Aorta (tissue), 5 donors: Measurements from ENCODE around the gene CLDN22. TPM values are rescaled to one million over a fixed set of nuclear protein-coding genes. Genes with fewer than 3 reads are reported as not detected.

Source experiments
- ATAC-seq: fragments of 200-7000 bp; cut with Tn5 transposase; one replicate; pipeline ENCODE4 v1.9.1; 2022; ENCODE audit warnings: moderate library complexity; ENCODE audit not compliant: low FRiP score
- DNase-seq, 2 donors: peaks; one replicate each; pipeline ENCODE4 v3.0.0-alpha.2; 2020
- H3K27ac ChIP-seq, 2 donors: one replicate each; pipeline ENCODE4 v1.5.1; 2013; ENCODE audit warnings: low read length in 2 of 2, mild to moderate bottlenecking in 2 of 2, moderate library complexity in 2 of 2, control low read depth in 1 of 2, inconsistent platforms in 1 of 2, low read depth in 1 of 2
- H3K27me3 ChIP-seq, 2 donors: one replicate each; pipeline ENCODE4 v1.6.1; 2013; ENCODE audit warnings: control low read depth in 1 of 2, low read length in 1 of 2, mild to moderate bottlenecking in 1 of 2, moderate library complexity in 1 of 2; ENCODE audit not compliant: insufficient read depth in 2 of 2, control insufficient read depth in 1 of 2
- H3K36me3 ChIP-seq, 2 donors: one replicate each; pipeline ENCODE4 v1.6.1; 2013; ENCODE audit warnings: control low read depth in 1 of 2, low read length in 1 of 2, mild to moderate bottlenecking in 1 of 2; ENCODE audit not compliant: insufficient read depth in 2 of 2, control insufficient read depth in 1 of 2
- H3K4me1 ChIP-seq, 2 donors: one replicate each; pipeline ENCODE4 v1.6.1; 2013; ENCODE audit warnings: low read length in 2 of 2, control low read depth in 1 of 2, mild to moderate bottlenecking in 1 of 2, moderate library complexity in 1 of 2; ENCODE audit not compliant: insufficient read depth in 2 of 2, control insufficient read depth in 1 of 2
- H3K4me3 ChIP-seq, 2 donors: one replicate each; pipeline ENCODE4 v1.5.1; 2013; ENCODE audit warnings: low read length in 2 of 2, control low read depth in 1 of 2, mild to moderate bottlenecking in 1 of 2
- H3K9me3 ChIP-seq: one replicate; pipeline ENCODE4 v1.6.1; 2013; ENCODE audit warnings: mild to moderate bottlenecking, low read length; ENCODE audit not compliant: control insufficient read depth
- WGBS, 2 donors: extraction: QIAGEN DNeasy Blood & Tissue Kit; methylation state at CpG; one replicate each; pipeline ENCODE4 v1.1.7; 2013; 5-methylcytosine and 5-hydroxymethylcytosine counted together
- intact Hi-C, 2 donors: fragments of 100-400 bp; cut with DNase I; formaldehyde crosslinking; loops; one replicate each; pipeline versions ENCODE4 v1.14.2 to v1.15.0; 2022
- polyA plus RNA-seq, 2 donors: library from polyadenylated mRNA; stranded (reverse); fragments of 200-250 nt; gene quantifications; one replicate each; pipeline ENCODE4 v1.2.3, GENCODE V29; 2013
- total RNA-seq, 2 donors: library from RNA; stranded (reverse); fragmentation: NEBNext Ultra II Directional; extraction: Animal tissue kit (Norgen Biotek cat#: 25700); gene quantifications; one replicate each; pipeline ENCODE4 v1.2.1, GENCODE V29; 2021
- donor health status: healthy with polysubstance abuse.
- donor health status: Bipolar disorder and iron deficiency.
- donor health status: DM: no; HTN: no; CAD: no.
- donor health status: DM: no; HTN: no; CAD: no.
- donor health status: DM: yes; HTN: yes; CAD: no.

The CLDN22 gene
- total and polyA plus RNA-seq, 4 donors: not detected

DNA sequence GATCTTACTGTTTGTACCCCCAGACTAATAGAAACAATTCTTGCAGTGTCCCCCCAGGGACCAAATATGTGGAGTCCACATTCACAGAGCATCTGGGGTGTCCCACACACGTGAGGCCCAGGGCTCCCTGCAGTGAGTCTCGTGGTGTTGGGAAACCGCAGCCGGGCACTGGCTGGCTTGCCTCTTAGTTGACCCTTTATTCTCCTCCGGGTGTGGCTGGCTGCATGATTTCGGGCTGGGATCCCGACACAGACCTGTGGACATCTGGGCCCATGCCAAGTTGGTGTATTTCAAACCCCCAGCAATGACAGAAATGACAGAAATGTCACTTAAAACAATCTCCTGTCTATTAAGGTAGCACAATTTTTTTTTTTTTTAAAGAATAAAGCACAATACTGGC lies 17.8 kb upstream of the CLDN22 start:
- Histone ChIP-seq H3K27ac (no peak overlapping the region), H3K9me3 (no peaks in the 10 kb centered on the region), H3K4me1 (no peaks in the 10 kb centered on the region), H3K36me3 (no peaks in the 10 kb centered on the region), H3K4me3 (no peak overlapping the region), H3K27me3 (no peaks in the 10 kb centered on the region)
- no peak for ATAC-seq
- intact Hi-C loops: no loop called here
- WGBS, 2 donors: 83 to 85% methylated on average over 7 of the region's 7 CpGs
- no peak for DNase-seq

DNA sequence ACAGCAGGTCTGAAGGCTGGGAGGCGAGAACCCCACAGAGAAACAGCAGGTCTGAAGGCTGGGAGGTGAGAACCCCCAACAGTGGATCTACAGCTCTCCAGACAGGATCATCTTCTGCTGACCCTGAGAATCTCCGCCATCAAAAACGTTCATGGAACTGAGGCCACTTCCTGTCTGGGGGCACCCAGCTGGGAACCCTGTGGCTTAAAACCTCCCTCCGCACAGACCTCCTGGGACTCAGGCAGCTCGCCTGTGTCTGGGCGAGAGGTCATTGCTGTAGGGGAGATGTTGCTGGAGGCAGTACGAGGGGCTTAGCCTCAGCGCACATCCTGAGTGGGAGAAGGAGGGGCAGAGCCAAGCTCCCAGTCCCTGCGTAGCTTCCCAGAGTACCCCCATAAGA lies 17.3 kb upstream of the CLDN22 start:
- Histone ChIP-seq H3K27ac (no peak overlapping the region), H3K36me3 (no peaks in the 10 kb centered on the region), H3K4me1 (no peaks in the 10 kb centered on the region), H3K4me3 (no peak overlapping the region), H3K9me3 (no peaks in the 10 kb centered on the region), H3K27me3 (no peaks in the 10 kb centered on the region)
- WGBS, 2 donors: 86 to 90% methylated on average over 9 of the region's 9 CpGs
- intact Hi-C loops: no loop called here
- no peak for DNase-seq
- no peak for ATAC-seq

DNA sequence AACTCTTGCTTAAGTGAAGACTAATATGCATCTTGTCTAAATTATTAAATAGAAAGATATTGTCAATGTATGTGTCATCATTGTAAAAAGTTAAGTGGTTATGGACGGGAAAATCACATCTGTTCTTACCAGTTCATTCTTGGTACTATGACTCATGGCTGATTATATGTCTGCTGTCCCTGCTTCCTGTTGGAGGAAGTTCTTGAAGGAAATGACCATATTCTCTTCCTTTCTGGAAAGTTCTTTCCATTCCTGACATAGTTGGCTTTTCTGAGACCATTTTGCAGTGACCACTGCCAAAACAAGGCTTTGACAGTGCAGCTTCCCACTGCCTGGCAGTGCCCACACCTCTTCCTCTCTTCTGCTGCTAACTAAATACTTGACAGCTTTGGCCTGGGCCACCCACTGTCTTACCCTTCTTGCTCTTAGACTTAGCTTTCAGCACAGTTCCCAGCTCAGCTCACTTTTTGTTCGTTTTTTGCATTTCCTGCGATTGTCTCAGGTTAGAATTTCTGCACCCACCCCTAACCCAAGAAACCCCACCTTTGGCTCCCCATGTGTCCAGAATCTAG lies 15.4 kb upstream of the CLDN22 start:
- H3K27me3 ChIP-seq: no peaks in the 10 kb centered on the region
- H3K27ac ChIP-seq: no peak overlapping the region
- intact Hi-C loops: no loop called here
- 59 to 63% methylated on average over 3 of the region's 3 CpGs for WGBS, 2 donors
- ATAC-seq (no peak), DNase-seq (no peak)
- H3K9me3 ChIP-seq: no peaks in the 10 kb centered on the region
- H3K4me1 ChIP-seq: no peaks in the 10 kb centered on the region
- no peaks in the 10 kb centered on the region for H3K36me3 ChIP-seq
- no peak overlapping the region for H3K4me3 ChIP-seq

DNA sequence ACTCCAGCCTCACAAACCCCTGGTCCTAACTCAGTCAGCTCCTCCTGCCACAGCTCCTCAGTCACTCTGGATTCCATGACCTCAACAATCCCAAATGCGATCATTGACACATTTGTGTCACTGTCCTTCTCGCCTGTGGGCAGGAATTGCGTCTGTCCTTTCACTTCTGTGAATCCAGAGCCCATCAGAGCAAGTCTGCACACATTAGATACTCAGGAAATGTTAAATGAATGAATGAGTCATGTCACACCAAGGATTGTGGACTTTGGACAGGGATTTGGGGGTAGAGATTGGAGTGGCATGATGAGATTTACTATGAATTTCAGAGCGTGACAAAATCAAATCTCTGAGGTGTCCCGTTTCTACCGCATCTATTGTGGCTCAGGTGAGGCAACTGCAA lies 13.9 kb upstream of the CLDN22 start:
- H3K4me3 ChIP-seq: no peak overlapping the region
- DNase-seq (no peak), ATAC-seq (no peak)
- H3K4me1 ChIP-seq: no peaks in the 10 kb centered on the region
- no peaks in the 10 kb centered on the region for H3K36me3 ChIP-seq
- WGBS, 2 donors: 77 to 81% methylated on average over 6 of the region's 6 CpGs
- intact Hi-C loops: no loop called here
- no peaks in the 10 kb centered on the region for H3K27me3 ChIP-seq
- no peaks in the 10 kb centered on the region for H3K9me3 ChIP-seq
- no peak overlapping the region for H3K27ac ChIP-seq

DNA sequence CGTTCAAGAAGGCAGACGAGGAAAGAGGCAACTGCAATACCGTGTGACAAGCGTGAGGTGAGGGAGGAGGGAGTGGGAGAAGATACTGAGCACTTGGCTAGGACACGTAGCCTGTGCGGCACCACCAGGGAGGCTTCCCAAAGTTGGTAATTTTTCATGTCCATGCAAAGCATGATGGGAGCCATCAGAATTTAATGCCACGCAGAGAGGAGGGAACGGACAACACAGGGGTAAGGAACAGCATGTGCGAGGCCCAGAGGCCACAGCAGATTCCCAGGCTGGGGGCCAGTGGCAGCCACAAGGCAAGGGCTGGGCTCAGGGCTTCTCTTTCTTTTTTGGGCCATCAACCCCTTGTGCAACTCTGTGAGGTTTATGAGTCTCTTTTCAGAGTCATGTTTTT lies 13.1 kb upstream of the CLDN22 start:
- no peak for DNase-seq
- intact Hi-C loops: no loop called here
- ATAC-seq: no peak
- WGBS, 2 donors: 93% methylated on average over 9 of the region's 9 CpGs
- Histone ChIP-seq H3K27ac (no peak overlapping the region), H3K4me1 (no peaks in the 10 kb centered on the region), H3K27me3 (no peaks in the 10 kb centered on the region), H3K36me3 (no peaks in the 10 kb centered on the region), H3K4me3 (no peak overlapping the region), H3K9me3 (peaks cover 2% of the 10 kb centered on the region)

DNA sequence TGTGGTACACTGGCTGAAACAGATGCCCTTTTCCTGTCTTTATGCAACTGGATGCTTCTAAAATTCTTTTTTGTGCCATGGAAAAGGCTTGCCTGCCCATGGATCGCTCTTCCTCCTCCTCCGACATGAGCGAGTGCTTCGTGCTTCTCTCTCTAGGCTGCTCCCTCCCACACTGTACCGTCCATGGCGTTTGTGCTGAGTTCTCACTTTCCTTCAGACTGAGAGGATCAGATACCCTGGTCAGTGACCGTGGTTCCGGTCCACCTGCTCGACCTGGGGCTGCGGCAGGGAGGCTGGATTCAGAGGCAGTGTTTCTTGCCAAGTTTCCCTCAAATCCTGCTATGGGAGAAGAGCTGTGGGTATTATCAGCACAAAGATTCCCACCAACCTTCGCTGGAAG lies 12.4 kb upstream of the CLDN22 start:
- no peaks in the 10 kb centered on the region for H3K36me3 ChIP-seq
- intact Hi-C loops: no loop called here
- no peaks in the 10 kb centered on the region for H3K27me3 ChIP-seq
- no peak overlapping the region for H3K4me3 ChIP-seq
- ATAC-seq (no peak), DNase-seq (no peak)
- peaks cover 2% of the 10 kb centered on the region for H3K9me3 ChIP-seq
- H3K4me1 ChIP-seq: no peaks in the 10 kb centered on the region
- H3K27ac ChIP-seq: no peak overlapping the region
- 81 to 87% methylated on average over 11 of the region's 11 CpGs for WGBS, 2 donors

DNA sequence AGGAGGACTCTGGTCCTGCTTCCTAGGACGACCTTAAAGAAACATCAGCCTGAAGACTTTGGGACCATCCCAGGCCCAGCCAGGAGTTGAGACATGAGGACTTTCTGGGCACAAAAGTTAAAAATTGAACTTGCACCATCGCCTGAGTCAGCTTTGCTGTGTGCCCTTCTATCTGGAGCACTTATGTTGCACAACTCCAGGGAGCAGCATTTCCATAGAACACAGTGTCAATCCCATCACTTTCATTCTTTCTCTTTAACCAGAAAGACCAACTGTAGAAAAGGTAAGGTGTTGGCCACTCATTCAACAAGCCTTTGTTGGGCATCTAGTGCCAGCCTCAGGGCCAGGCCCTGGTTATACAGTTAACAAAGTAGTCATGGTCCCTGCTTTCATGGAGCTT lies 10.8 kb upstream of the CLDN22 start:
- intact Hi-C loops: no loop called here
- Histone ChIP-seq H3K27ac (no peak overlapping the region), H3K4me1 (no peaks in the 10 kb centered on the region), H3K4me3 (no peak overlapping the region), H3K36me3 (no peaks in the 10 kb centered on the region), H3K9me3 (peaks cover 2% of the 10 kb centered on the region), H3K27me3 (no peaks in the 10 kb centered on the region)
- DNase-seq (no peak), ATAC-seq (no peak)
- WGBS, 2 donors: 92 to 96% methylated on average over 2 of the region's 2 CpGs

DNA sequence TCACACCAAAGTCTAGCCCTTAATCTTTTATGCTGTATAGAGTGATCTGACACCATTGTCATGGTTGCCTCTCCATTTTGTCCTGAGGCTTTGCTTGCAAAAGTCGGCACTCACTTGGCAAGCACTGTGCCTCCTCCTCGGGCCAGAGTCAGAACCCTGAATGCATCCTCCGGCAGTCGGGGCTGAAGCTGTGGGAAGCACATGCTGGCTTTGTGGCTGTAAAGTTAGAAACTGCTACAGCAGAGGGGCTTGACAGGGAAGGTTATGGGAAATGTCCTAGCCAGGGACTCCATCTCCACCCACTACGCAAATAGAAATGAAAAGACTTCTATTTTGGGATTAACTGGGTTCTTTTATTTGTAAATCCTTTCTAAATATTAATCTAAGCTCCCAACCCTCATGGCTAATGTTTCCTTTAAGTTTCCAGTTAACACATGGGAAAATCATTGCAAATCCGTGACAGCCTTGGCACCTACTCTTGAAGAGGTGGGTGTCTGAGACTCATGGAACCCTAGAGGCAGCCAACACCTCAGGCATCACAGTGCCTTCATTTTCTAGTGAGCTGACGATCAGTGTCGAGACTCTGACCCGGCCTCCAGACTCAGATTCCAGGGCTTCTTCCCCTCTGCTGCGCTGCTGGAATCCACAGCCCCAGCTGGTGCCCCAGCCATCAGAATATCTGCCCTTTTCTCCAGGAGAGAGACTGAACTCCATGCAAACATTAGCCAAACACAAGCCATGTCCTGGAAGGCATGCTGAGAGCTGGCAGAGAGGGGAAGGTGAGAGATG lies 10.1 kb upstream of the CLDN22 start:
- Histone ChIP-seq H3K9me3 (peaks cover 2% of the 10 kb centered on the region), H3K4me1 (no peaks in the 10 kb centered on the region), H3K27ac (no peak overlapping the region), H3K27me3 (no peaks in the 10 kb centered on the region), H3K36me3 (no peaks in the 10 kb centered on the region), H3K4me3 (no peak overlapping the region)
- DNase-seq (no peak), ATAC-seq (no peak)
- intact Hi-C loops: no loop called here
- WGBS, 2 donors: 17 to 28% methylated on average over 10 of the region's 10 CpGs

DNA sequence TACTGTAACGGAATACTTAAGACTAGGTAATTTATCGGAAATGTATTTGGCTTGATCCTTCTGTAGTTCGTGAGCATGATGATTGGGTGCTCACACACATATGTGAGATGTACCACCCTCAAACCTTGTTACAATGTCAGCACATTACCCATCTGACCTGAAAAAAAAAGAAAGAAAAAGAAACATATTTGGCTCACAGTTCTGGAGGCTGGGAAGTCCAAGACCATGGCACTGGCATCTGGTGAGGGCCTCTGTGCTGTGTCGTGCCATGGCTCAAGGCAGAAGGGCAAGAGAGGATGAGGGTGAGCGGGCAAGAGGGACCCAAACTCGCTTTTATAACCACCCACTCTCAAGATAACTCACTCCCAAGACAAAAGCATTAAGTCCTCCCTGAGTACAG lies 9.2 kb upstream of the CLDN22 start:
- Histone ChIP-seq H3K27ac (no peak overlapping the region), H3K4me3 (no peak overlapping the region), H3K9me3 (peaks cover 2% of the 10 kb centered on the region), H3K36me3 (no peaks in the 10 kb centered on the region), H3K4me1 (no peaks in the 10 kb centered on the region), H3K27me3 (no peaks in the 10 kb centered on the region)
- intact Hi-C loops: no loop called here
- ATAC-seq (no peak), DNase-seq (no peak)
- WGBS, 2 donors: 95 to 96% methylated on average over 6 of the region's 6 CpGs
